RWPE1 (cell line): Measurements from ENCODE around the gene POGZ.

Source experiments
- CTCF ChIA-PET: fragments of 350-600 bp; sonication (Branson Sonifier 250); formaldehyde crosslinking; extraction: SDS; loops from one replicate; lab custom pipeline; 2021; lab: Yijun Ruan, JAX
- POLR2A ChIA-PET: fragments of 400-600 bp; formaldehyde crosslinking; extraction: SDS; loops from one replicate; lab custom pipeline; 2020; ENCODE audit warnings: antibody characterized with exemption; ENCODE audit not compliant: low non-redundant PET; lab: Yijun Ruan, JAX
- DNase-seq: peaks from one replicate; pipeline ENCODE4 v3.0.0; 2012; ENCODE audit warnings: low spot score
- H3K27ac ChIP-seq: fragments of 450-650 bp; 2 replicates; pipeline ENCODE4 v1.5.1; 2017
- TF ChIP-seq, protein P1 (sequence below): fragments of 450-650 bp; conservative IDR thresholded peaks from 2 replicates; pipeline ENCODE4 v1.5.1; 2017; ENCODE audit warnings: low read depth, mild to moderate bottlenecking

Gene POGZ

DNA sequence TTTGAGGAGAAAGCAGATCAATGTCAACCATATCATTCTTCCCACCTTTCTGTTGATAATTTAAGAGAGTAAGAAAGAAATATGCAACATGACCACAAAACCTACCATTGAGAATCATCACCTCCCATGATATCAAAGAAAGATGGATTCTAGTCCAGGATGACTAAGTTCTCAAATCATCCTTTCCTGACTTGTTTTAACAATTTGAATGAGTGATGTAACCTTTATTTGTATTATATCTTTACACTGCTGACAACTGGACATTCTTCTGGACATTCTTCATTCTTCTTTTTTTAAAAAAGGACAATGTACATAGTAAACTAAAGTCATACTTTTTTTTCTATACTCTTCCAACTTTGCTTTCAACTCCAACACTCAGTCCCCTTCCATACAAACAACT, 50.4 kb downstream of the POGZ start:
- ChIA-PET POLR2A (no interaction called here), CTCF (no interaction called here)
- H3K27ac ChIP-seq: no peak overlapping the region
- TF ChIP-seq, protein P1, sequence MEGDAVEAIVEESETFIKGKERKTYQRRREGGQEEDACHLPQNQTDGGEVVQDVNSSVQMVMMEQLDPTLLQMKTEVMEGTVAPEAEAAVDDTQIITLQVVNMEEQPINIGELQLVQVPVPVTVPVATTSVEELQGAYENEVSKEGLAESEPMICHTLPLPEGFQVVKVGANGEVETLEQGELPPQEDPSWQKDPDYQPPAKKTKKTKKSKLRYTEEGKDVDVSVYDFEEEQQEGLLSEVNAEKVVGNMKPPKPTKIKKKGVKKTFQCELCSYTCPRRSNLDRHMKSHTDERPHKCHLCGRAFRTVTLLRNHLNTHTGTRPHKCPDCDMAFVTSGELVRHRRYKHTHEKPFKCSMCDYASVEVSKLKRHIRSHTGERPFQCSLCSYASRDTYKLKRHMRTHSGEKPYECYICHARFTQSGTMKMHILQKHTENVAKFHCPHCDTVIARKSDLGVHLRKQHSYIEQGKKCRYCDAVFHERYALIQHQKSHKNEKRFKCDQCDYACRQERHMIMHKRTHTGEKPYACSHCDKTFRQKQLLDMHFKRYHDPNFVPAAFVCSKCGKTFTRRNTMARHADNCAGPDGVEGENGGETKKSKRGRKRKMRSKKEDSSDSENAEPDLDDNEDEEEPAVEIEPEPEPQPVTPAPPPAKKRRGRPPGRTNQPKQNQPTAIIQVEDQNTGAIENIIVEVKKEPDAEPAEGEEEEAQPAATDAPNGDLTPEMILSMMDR: no peak
- DNase-seq: no peak

DNA sequence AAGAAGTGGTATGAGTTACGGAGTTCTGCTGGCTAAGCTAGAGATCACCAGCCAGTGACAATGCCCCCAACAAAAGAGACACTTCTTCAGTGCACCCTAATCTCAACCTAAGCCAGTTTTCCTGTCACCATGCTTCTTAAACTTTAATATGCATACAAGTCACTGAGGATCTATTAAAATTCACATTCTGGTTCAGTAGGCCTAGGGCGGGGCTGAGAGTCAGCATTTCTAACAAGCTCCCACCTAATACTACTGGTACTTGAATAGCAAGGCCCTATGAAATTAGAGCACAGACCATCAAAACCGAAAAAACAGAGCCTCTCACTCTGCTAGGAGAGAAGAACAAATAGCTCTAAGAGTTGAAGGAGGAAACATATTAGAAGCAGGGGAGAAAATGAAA, 52.0 kb downstream of the POGZ start:
- H3K27ac ChIP-seq: no peak overlapping the region
- DNase-seq: no peak
- TF ChIP-seq, protein P1: no peak
- POLR2A ChIA-PET: no interaction called here
- CTCF ChIA-PET: interaction anchor here (0.5 kb wide), 2 partner anchors 67 to 107 kb away, joined by 3 read pairs; no protein-coding TSS in a partner anchor

DNA sequence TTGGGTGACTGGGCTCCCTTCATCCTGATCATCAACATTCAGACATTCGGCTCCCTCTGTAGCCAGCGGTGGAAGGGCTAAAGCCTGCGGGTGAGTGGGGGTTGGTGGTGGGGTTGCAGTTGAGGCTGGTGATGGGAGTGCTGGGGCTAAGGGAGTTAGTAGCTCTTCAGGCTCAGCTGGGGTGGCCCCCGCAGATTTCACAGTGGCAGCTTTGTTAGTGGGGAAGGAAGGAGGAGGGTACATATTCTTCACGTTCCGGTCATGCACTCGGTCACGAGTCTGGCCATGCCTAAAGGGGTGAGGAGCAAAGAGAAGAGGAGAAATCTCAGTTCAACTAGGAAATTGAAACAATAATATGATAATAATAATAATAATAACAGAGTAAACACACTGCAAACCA, 53.1 kb downstream of the POGZ start:
- POLR2A ChIA-PET: no interaction called here
- TF ChIP-seq, protein P1: no peak
- CTCF ChIA-PET: interaction anchor here (0.6 to 0.8 kb wide), 3 partner anchors 10 to 409 kb away, joined by 3 to 4 read pairs (median 3); no protein-coding TSS in a partner anchor
- peak overlapping the region; percentile 19; the same call in 1 of the 2 replicates for H3K27ac ChIP-seq
- no peak for DNase-seq

DNA sequence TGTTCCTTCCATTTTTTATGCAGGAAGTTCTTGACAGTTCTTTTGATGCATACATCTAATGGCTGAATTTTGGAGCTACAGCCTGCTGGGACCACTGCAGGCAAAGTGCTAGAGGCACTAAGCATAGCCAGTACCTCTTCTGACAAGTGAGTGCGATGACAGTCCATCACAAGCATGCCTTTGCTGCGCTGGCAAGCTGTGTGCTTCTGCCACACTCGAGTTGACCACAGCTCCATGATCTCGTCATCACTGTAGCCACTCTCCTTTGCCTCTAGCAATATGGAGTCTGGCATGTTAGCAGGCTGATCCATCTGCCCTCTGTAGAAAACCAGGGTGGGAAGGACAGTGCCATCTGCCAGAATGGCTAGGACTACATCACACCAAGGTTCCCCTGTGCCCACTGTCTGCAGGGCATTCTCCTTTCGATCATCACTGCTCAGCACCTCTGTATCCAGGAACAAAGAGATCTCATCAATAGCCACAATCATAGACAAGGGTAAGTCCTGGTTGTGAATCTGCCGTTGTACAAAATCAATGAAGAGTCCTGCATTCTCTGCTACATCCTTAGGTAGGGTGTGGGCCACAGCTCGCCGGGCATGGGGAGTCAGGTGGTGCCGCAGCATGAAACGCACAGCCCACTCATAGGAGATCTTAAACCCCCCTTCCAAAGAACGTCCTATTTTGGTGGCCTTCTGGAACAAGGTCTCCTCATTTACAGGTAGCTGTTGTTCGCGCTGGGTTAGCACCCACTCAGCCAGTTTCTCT, 53.9 kb downstream of the POGZ start:
- TF ChIP-seq, protein P1: no peak
- no peak for DNase-seq
- POLR2A ChIA-PET: no interaction called here
- CTCF ChIA-PET: interaction anchor here (0.7 to 0.8 kb wide), 2 partner anchors 11 to 408 kb away, joined by 3 to 4 read pairs; no protein-coding TSS in a partner anchor
- H3K27ac ChIP-seq: peak overlapping the region; percentile 19

DNA sequence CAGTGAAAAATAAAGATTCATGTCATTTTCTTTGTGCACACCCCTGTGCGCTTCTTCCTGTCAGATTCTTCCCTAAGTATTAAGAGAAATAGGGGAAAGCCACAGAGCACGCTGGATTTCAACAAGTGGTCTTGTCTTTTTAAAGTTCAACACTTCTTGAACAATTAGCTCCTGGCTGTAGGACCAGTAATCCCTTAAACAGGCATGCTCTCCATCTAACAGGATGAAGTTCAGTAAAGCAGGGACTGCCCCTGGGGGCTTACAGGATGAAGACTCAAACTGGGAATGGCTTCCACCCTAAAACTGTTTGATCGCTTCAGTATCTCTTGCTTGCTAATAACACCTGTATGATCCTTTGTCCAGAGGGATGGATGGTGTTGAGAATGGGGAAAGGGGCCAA, 55.7 kb downstream of the POGZ start:
- ChIA-PET POLR2A (no interaction called here), CTCF (no interaction called here)
- no peak overlapping the region for H3K27ac ChIP-seq
- DNase-seq: no peak
- TF ChIP-seq, protein P1: no peak

DNA sequence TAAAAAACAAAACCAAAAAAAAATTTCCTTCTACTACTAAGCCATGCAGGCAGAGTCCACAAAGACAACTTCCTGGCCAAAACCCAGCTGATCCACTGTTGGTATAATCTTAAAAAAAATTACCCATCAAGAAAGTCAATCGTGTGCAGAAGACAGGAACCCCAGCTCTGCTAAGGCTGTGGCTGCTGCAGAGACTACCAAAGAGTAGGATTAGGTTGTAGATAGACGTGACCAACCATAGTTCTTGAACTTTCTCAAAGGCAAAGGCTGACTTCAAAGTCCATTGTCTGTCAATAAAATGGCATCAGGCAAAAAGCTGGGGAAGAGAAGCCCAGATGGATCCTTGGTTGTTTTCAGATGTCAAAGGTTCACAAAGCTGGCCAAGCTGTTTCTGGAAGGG, 56.5 kb downstream of the POGZ start:
- ChIA-PET POLR2A (no interaction called here), CTCF (interaction anchor here (0.6 kb wide), 1 partner anchor 383 kb away, joined by 3 read pairs; no protein-coding TSS in a partner anchor)
- H3K27ac ChIP-seq: no peak overlapping the region
- DNase-seq: no peak
- TF ChIP-seq, protein P1: no peak
